Measurements from ENCODE around the gene CNEP1R1. TPM values are rescaled to one million over a fixed set of nuclear protein-coding genes. Genes with fewer than 3 reads are reported as not detected.

CNEP1R1 gene
- total RNA-seq, 1 experiment from 2014 or later = 13.8 TPM

DNA sequence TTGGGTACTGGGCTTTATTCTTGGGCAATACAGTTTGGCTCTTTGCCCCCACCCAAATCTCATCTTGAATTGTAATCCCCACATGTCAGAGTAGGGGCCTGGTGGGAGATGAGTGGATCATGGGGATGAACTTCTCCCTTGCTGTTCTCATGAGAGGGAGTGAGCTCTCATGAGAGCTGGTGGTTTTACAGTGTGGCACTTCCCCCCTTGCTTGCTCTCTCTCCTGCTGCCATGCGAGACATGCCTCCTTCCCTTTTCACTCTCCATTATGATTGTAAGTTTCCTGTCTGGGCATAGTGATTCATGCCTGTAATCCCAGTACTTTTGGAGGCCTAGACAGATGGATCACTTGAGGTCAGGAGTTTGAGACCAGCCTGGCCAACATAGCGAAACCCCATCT is 18.1 kb upstream of the CNEP1R1 start:
- ATAC-seq (no peak), DNase-seq (ENCODE audit: low spot score) (no peak)
- peaks cover 18% of the 10 kb centered on the region for H3K4me1 Mint-ChIP-seq
- peaks cover 7% of the 10 kb centered on the region for H3K27me3 Mint-ChIP-seq (ENCODE audit: low read depth)
- CTCF ChIA-PET = interaction anchor here (0.6 to 2.6 kb wide), 2 partner anchors 18 to 268 kb away, joined by 3 to 17 read pairs; partner anchors contain the start of gene CNEP1R1
- H3K9me3 Mint-ChIP-seq = peaks cover 15% of the 10 kb centered on the region
- no peak overlapping the region for H3K27ac Mint-ChIP-seq
- H3K4me3 Mint-ChIP-seq = no peak overlapping the region
- POLR2A ChIA-PET = no interaction called here
- peaks cover 6% of the 10 kb centered on the region; the same call in 1 of the 2 replicates for H3K36me3 Mint-ChIP-seq
- TF ChIP-seq, protein P1, sequence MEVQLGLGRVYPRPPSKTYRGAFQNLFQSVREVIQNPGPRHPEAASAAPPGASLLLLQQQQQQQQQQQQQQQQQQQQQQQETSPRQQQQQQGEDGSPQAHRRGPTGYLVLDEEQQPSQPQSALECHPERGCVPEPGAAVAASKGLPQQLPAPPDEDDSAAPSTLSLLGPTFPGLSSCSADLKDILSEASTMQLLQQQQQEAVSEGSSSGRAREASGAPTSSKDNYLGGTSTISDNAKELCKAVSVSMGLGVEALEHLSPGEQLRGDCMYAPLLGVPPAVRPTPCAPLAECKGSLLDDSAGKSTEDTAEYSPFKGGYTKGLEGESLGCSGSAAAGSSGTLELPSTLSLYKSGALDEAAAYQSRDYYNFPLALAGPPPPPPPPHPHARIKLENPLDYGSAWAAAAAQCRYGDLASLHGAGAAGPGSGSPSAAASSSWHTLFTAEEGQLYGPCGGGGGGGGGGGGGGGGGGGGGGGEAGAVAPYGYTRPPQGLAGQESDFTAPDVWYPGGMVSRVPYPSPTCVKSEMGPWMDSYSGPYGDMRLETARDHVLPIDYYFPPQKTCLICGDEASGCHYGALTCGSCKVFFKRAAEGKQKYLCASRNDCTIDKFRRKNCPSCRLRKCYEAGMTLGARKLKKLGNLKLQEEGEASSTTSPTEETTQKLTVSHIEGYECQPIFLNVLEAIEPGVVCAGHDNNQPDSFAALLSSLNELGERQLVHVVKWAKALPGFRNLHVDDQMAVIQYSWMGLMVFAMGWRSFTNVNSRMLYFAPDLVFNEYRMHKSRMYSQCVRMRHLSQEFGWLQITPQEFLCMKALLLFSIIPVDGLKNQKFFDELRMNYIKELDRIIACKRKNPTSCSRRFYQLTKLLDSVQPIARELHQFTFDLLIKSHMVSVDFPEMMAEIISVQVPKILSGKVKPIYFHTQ (CRISPR knock-in tag; IDR thresholded peaks at IDR 0.05) = no peak
- TF ChIP-seq, protein P2, sequence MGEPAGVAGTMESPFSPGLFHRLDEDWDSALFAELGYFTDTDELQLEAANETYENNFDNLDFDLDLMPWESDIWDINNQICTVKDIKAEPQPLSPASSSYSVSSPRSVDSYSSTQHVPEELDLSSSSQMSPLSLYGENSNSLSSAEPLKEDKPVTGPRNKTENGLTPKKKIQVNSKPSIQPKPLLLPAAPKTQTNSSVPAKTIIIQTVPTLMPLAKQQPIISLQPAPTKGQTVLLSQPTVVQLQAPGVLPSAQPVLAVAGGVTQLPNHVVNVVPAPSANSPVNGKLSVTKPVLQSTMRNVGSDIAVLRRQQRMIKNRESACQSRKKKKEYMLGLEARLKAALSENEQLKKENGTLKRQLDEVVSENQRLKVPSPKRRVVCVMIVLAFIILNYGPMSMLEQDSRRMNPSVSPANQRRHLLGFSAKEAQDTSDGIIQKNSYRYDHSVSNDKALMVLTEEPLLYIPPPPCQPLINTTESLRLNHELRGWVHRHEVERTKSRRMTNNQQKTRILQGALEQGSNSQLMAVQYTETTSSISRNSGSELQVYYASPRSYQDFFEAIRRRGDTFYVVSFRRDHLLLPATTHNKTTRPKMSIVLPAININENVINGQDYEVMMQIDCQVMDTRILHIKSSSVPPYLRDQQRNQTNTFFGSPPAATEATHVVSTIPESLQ (CRISPR knock-in tag; IDR thresholded peaks at IDR 0.05) = no peak
- no peak for TF ChIP-seq RELA (CRISPR knock-in tag; IDR thresholded peaks at IDR 0.05; ENCODE audit: borderline replicate concordance)

DNA sequence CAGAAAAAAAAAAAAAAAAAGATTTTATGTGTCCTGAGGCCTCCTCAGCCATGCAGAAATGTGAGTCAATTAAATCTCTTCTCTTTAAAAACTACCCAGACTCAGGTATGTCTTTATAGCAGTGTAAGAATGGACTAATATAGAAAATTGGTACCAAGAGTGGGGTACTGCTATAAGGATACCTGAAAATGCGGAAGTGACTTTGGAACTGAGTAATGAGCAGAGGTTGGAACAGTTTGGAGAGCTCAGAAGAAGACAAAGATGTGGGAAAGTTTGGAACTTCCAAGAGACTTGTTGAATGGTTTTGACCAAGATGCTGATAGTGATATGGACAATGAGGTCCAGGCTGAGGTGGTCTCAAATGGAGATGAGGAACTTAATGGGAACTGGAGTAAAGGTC is 17.3 kb upstream of the CNEP1R1 start:
- no peak overlapping the region for H3K27ac Mint-ChIP-seq
- H3K36me3 Mint-ChIP-seq = peaks cover 6% of the 10 kb centered on the region; the same call in 1 of the 2 replicates
- H3K4me1 Mint-ChIP-seq = peaks cover 18% of the 10 kb centered on the region
- ATAC-seq (no peak), DNase-seq (ENCODE audit: low spot score) (no peak)
- CTCF ChIA-PET = interaction anchor here (1.5 to 2.6 kb wide), 2 partner anchors 17 to 50 kb away, joined by 11 to 17 read pairs; partner anchors contain the start of gene CNEP1R1
- peaks cover 5% of the 10 kb centered on the region; the same call in 1 of the 2 replicates for H3K27me3 Mint-ChIP-seq (ENCODE audit: low read depth)
- peaks cover 15% of the 10 kb centered on the region for H3K9me3 Mint-ChIP-seq
- POLR2A ChIA-PET = no interaction called here
- no peak overlapping the region for H3K4me3 Mint-ChIP-seq
- TF ChIP-seq, protein P3, sequence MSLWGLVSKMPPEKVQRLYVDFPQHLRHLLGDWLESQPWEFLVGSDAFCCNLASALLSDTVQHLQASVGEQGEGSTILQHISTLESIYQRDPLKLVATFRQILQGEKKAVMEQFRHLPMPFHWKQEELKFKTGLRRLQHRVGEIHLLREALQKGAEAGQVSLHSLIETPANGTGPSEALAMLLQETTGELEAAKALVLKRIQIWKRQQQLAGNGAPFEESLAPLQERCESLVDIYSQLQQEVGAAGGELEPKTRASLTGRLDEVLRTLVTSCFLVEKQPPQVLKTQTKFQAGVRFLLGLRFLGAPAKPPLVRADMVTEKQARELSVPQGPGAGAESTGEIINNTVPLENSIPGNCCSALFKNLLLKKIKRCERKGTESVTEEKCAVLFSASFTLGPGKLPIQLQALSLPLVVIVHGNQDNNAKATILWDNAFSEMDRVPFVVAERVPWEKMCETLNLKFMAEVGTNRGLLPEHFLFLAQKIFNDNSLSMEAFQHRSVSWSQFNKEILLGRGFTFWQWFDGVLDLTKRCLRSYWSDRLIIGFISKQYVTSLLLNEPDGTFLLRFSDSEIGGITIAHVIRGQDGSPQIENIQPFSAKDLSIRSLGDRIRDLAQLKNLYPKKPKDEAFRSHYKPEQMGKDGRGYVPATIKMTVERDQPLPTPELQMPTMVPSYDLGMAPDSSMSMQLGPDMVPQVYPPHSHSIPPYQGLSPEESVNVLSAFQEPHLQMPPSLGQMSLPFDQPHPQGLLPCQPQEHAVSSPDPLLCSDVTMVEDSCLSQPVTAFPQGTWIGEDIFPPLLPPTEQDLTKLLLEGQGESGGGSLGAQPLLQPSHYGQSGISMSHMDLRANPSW (CRISPR knock-in tag; conservative IDR thresholded peaks at IDR 0.05; ENCODE audit: low read depth) = no peak
- no peak for TF ChIP-seq ETV6 (CRISPR knock-in tag; IDR thresholded peaks at IDR 0.05)
- TF ChIP-seq, protein P1 (CRISPR knock-in tag; IDR thresholded peaks at IDR 0.05) = no peak
- TF ChIP-seq, protein P4, sequence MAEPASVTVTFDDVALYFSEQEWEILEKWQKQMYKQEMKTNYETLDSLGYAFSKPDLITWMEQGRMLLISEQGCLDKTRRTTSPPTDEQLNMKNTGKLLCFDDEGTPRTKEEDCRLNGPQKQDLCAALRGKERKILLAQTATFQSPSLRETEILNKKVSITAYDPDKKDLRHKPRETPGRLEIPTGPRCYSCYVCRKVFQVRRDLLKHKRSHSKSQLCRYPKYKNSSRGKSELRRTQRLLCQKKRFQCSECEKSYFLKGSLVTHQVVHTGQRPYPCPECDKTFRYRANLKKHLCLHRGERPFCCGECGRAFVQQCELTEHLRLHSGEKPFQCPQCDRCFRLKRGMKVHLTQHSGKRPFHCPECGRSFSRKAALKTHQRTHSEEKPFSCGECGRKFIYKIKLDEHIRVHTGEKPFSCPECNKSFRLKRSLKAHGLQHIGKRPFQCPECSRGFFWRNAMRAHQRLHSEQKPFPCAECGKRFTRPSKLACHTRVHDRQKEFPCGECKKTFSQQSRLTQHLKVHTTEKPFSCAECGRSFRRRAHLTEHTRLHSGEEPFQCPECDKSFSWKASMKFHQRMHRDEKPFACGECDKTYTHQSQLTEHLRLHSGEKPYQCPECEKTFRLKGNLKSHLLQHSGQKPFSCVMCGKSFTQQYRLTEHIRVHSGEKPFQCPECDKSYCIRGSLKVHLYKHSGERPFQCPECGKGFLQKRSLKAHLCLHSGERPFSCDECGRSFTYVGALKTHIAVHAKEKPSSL (CRISPR knock-in tag; conservative IDR thresholded peaks at IDR 0.05) = no peak
- no peak for TF ChIP-seq JAZF1 (CRISPR knock-in tag; IDR thresholded peaks at IDR 0.05)
- no peak for TF ChIP-seq ZNF423 (CRISPR knock-in tag; IDR thresholded peaks at IDR 0.05)
- TF ChIP-seq ELF4 (CRISPR knock-in tag; IDR thresholded peaks at IDR 0.05; ENCODE audit: low read depth) = no peak

Measured in WTC11 (cell line).